Fibroblast of skin of abdomen (primary cell): ENCODE measurements around the gene CEP41.

Experiments used
- DNase-seq: peaks from one replicate; pipeline ENCODE4 v3.0.0-alpha.2; 2013

The CEP41 gene

DNA sequence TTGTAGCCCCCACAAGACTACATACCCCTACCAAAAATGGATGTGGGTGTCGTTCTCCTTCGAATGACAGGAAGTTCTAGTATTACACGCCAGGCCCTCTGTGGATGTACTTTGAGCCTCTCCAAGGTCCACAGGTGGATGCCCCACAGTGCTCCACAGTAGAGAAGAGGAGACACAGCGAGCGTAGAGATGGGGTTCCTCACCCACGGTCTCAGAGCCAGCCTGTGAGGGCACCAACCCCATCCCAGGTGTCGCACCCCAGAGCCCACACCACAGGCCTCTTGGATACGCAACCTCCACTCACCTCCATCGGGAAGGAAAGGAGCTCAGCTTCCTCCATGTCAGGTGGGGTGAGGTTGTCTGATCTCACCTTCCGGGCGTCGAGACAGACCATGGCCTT, 93.9 kb downstream of the CEP41 start:
- no peak for DNase-seq

DNA sequence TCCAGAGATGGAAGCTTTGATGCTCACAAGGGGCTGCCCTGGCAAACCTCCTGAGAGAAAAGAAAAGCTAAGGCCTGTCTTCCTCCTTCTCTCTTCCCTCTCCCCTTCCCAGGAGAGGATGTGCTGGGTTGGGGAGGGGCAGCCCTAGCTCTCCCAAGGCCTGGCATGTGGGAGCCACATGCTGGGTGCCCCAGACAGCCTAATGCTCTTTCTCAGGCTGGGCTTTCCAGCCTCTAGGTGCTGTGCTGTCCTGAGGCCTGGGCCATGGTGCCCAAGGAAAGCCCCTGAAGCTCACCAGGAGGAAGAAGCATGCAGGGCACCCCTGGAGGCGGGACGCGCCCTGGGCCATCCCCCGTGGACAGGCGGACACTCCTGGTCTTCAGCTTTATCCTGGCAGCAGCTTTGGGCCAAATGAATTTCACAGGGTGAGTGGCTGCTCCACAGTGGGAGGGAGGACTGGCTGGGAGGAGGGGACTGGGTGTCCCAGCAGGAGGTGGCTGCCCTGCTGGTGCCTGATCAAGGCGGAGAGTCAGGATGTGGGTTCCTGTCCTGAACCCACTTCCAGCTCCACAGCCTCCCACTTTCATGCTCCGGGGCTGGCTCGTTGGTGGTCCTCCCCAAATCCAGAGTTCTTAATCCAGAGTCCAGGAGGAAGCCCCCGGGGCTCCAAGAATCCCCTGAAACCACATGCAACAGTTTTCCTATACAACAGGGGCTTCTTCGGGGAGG, 94.5 kb downstream of the CEP41 start:
- peak; percentile 41 for DNase-seq

DNA sequence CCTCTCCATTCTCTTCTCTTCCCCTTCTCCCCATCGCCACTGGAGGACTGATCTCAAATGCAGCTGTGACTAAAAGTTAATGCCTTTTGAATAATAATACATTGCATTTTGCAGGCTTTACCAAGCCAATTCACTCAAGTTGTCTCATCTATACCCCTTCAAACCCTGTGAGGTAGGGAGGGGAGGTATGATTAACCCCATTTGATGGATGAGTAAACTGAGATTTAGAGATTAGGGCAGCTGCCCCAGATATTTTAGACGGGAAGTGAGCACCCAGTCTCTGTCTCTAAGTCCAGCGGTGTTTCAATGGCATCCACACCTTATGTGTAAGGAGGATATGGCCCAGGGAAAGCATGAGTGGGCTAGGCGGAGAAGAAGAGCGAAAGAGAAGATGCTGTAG, 95.1 kb downstream of the CEP41 start:
- no peak for DNase-seq

DNA sequence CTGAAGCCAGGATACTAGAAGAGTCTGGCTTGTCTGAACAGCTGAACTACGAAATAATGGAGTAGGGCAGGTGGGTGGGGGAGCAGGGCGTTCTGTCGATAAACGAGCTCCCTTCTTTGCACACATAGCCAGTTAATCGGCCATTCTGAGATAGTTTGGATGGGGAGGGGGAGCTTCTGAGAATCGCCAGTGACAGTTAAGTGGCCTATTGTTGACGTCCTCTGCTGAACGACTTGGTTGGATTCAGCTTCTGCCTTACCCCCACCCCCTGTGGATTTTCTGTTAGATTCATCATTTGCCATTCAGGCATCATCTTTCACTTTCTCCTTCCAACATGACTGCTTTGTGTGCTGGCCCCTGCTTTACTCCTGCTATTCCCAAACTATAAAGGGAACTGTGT, 95.7 kb downstream of the CEP41 start:
- no peak for DNase-seq

DNA sequence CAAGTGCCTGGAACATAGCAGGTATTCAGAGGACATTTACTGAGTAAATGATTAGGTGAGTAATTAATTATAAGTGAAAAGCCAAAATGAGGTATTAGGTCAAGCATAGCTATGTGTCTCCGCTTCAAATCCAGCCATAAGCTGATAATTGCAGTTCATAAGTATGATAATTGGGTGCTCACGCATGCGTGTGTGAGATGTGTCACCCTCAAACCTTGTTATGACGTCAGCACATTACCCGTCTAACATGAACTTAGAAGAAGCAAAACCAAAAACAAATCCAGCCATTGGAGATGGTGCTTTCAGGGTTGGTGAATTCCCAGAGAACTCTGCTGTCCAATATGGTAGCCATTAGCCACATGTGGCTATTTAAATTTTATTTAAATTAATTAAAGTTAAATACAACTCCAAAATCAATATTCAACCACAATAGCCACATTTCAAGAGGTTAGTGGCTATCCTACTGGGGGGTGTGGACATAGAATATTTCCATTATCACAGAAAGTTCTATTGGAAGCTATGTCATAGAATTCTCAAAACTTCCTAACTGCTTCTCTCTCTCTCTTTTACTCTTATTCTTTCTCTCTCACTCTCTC, 96.4 kb downstream of the CEP41 start, which contains the start of gene CPA5:
Gene CPA5, plus strand, starts transcription at position 546 of the 596 bp plus-strand sequence. CDS start 1,670 bp downstream, outside the sequence.
- no peak for DNase-seq
